ENCODE measurements around the gene RIN2.

RIN2 gene

DNA sequence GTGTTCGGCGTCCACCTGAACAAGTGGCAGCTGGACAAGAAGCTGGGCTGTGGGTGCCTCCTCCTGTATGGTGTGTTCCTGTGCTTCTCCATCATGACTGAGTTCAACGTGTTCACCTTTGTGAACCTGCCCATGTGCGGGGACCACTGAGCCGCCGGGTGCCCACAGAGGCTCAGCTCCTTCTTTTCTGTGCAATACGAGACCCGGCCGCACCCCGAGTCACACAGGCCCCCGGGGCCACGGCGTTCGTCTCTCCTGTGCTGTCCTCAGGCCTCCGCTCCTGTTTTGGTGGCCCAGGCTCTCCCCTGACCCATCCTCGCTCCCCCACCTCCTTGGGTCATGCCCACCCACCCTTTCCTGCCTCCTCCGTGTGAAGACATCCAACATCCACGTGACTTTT, 37.1 kb upstream of the RIN2 start:
- H3K27me3 ChIP-seq (ENCODE audit: control insufficient read depth, insufficient read depth, low read length) = no peaks in the 10 kb centered on the region
- H3K36me3 ChIP-seq (ENCODE audit: control insufficient read depth, insufficient read depth, low read length) = no peaks in the 10 kb centered on the region
- TF ChIP-seq, protein P1, sequence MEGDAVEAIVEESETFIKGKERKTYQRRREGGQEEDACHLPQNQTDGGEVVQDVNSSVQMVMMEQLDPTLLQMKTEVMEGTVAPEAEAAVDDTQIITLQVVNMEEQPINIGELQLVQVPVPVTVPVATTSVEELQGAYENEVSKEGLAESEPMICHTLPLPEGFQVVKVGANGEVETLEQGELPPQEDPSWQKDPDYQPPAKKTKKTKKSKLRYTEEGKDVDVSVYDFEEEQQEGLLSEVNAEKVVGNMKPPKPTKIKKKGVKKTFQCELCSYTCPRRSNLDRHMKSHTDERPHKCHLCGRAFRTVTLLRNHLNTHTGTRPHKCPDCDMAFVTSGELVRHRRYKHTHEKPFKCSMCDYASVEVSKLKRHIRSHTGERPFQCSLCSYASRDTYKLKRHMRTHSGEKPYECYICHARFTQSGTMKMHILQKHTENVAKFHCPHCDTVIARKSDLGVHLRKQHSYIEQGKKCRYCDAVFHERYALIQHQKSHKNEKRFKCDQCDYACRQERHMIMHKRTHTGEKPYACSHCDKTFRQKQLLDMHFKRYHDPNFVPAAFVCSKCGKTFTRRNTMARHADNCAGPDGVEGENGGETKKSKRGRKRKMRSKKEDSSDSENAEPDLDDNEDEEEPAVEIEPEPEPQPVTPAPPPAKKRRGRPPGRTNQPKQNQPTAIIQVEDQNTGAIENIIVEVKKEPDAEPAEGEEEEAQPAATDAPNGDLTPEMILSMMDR (IDR thresholded peaks at IDR 0.05) = no peak
- H3K4me2 ChIP-seq (ENCODE audit: low read length) = no peak overlapping the region
- H3K79me2 ChIP-seq = no peaks in the 10 kb centered on the region
- H3K27ac ChIP-seq = no peak overlapping the region
- H3K4me1 ChIP-seq = no peaks in the 10 kb centered on the region
- no peak overlapping the region for H2AFZ ChIP-seq
- H3K9me3 ChIP-seq (ENCODE audit: control insufficient read depth, low read length) = no peaks in the 10 kb centered on the region
- H3K4me3 ChIP-seq (ENCODE audit: low read depth, low read length) = no peak overlapping the region
- no peak overlapping the region for H3K9ac ChIP-seq

DNA sequence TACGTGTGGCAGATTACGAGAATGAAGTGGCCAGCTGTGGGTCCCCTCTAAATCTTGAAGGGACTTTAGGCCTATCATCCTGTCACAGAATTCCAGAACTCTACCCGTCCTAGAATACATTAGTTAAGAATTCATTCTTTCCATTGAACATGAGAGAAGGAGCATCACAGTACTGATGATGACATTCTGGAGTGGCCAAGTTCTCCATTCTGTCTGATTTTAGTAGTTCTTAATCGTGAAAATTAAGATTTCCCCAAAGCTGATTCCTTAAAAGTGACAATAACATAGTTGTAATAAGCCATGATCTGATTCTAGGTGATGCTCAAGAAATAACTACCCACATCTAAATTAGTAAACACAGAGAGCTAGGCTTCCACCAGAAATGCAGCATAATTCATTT, 35.0 kb upstream of the RIN2 start:
- Histone ChIP-seq H3K36me3 (ENCODE audit: control insufficient read depth, insufficient read depth, low read length) (no peaks in the 10 kb centered on the region), H3K79me2 (no peaks in the 10 kb centered on the region), H3K4me2 (ENCODE audit: low read length) (no peak overlapping the region), H3K9me3 (ENCODE audit: control insufficient read depth, low read length) (no peaks in the 10 kb centered on the region), H3K27me3 (ENCODE audit: control insufficient read depth, insufficient read depth, low read length) (no peaks in the 10 kb centered on the region), H2AFZ (no peak overlapping the region), H3K27ac (no peak overlapping the region), H3K4me1 (no peaks in the 10 kb centered on the region), H3K4me3 (ENCODE audit: low read depth, low read length) (no peak overlapping the region), H3K9ac (no peak overlapping the region)
- TF ChIP-seq, protein P1 (IDR thresholded peaks at IDR 0.05) = no peak

DNA sequence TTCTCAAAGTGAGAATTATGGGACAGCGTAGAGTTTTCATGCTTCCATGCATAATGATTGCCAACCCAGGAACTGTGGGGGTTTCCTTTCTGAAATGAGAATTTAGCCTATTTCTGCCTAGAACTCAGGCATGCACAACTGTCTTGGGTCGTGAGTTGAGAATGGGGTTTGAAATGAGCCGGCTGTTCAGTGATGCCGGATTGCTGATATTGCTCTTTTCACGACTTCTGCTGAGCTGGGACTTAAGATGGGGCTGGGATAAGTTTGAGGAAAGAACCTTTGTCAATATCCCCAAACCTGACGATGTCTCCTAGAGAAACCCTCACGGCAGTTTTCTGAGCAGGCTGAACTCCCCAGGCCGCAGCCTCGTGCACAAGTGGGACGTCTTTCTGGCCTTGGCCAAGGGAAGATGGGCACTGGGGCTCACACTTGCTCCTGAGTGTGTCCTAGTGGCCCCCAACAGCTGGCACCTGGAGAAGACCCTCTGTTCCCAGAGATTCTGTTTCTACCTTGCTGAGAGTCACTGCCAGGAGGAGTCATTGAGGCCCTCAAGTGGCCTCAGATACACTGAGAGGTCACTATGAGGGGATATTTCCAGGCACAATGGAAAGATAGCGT, 34.1 kb upstream of the RIN2 start:
- no peaks in the 10 kb centered on the region for H3K27me3 ChIP-seq (ENCODE audit: control insufficient read depth, insufficient read depth, low read length)
- H3K36me3 ChIP-seq (ENCODE audit: control insufficient read depth, insufficient read depth, low read length) = no peaks in the 10 kb centered on the region
- no peak overlapping the region for H3K9ac ChIP-seq
- H3K9me3 ChIP-seq (ENCODE audit: control insufficient read depth, low read length) = no peaks in the 10 kb centered on the region
- no peak overlapping the region for H3K4me2 ChIP-seq (ENCODE audit: low read length)
- TF ChIP-seq, protein P1 (IDR thresholded peaks at IDR 0.05) = no peak
- H3K79me2 ChIP-seq = no peaks in the 10 kb centered on the region
- no peak overlapping the region for H3K4me3 ChIP-seq (ENCODE audit: low read depth, low read length)
- H3K27ac ChIP-seq = no peak overlapping the region
- no peak overlapping the region for H2AFZ ChIP-seq
- H3K4me1 ChIP-seq = no peaks in the 10 kb centered on the region

DNA sequence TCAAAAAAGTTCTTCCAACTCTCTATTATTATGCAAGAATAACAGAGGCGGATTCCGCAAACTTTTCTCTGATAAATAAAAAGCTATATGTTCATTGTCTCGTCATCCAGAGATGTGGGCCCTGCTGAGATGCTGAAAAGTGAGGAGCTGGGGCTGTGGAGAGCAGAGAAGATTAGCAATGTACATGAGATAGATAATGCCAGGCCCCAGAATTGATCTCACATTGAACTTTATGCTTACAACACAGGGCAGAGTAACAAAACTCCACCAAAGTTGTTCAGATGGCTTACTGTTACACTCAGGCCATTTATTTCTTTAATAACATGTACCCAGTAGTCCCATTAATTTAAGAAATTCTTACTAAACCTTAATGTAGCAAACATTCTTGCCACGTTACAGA, 32.7 kb upstream of the RIN2 start:
- TF ChIP-seq, protein P1 (IDR thresholded peaks at IDR 0.05) = no peak
- Histone ChIP-seq H3K27me3 (ENCODE audit: control insufficient read depth, insufficient read depth, low read length) (no peaks in the 10 kb centered on the region), H3K27ac (no peak overlapping the region), H3K36me3 (ENCODE audit: control insufficient read depth, insufficient read depth, low read length) (no peaks in the 10 kb centered on the region), H3K4me2 (ENCODE audit: low read length) (no peak overlapping the region), H3K4me3 (ENCODE audit: low read depth, low read length) (no peak overlapping the region), H2AFZ (no peak overlapping the region), H3K79me2 (no peaks in the 10 kb centered on the region), H3K9ac (no peak overlapping the region), H3K9me3 (ENCODE audit: control insufficient read depth, low read length) (no peaks in the 10 kb centered on the region), H3K4me1 (no peaks in the 10 kb centered on the region)

DNA sequence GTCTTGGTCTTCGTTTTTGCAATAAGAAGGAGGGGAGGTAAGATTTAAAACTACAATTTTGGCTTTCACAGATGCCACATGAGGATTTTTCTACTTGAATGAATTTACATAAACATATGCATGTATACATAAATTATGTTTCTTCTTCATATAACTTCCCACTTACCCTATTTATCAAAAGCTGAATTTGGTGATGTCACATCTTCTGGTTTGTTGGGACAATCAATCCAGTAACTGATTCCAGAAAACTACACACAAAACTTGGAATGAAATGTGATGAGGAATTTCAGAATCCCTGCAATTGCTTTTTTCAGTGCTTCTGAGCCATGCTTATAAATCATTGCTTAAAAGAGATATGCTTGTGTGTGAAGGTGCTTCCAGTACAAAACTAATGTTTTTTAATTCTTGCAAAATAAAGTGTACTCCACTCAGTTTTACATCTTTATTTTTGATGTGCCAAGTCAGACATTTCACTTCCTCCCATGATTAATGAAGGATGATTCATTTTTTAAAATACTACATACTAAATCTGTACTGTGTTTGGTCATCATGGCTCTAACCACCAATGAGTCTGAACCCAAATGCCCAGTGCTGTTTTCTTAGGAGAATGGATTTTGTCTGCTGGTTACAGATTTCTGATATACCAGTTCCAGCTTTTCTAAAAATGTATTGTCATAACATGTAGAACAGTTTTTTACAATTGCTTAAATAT, 32.1 kb upstream of the RIN2 start:
- Histone ChIP-seq H3K36me3 (ENCODE audit: control insufficient read depth, insufficient read depth, low read length) (no peaks in the 10 kb centered on the region), H3K27ac (no peak overlapping the region), H3K4me1 (no peaks in the 10 kb centered on the region), H3K4me2 (ENCODE audit: low read length) (no peak overlapping the region), H2AFZ (no peak overlapping the region), H3K9me3 (ENCODE audit: control insufficient read depth, low read length) (no peaks in the 10 kb centered on the region), H3K4me3 (ENCODE audit: low read depth, low read length) (no peak overlapping the region), H3K79me2 (no peaks in the 10 kb centered on the region), H3K9ac (no peak overlapping the region), H3K27me3 (ENCODE audit: control insufficient read depth, insufficient read depth, low read length) (no peaks in the 10 kb centered on the region)
- TF ChIP-seq, protein P1 (IDR thresholded peaks at IDR 0.05) = no peak
